DMS 273 treated with DMSO at 0.1 percent for 48 hours (cell line): ENCODE results near the gene TSPEAR.

Experiments
- DNase-seq: peaks from one replicate; lab custom pipeline; 2025; lab: John Stamatoyannopoulos, UW

TSPEAR gene

GRCh38 chr21:44740742-44741141 lies 29.4 kb upstream of the TSPEAR start:
- DNase-seq = peak; percentile 37

GRCh38 chr21:44739316-44739715 lies 27.9 kb upstream of the TSPEAR start:
- no peak for DNase-seq

- no peak for DNase-seq
These were observed 27.2 kb upstream of the TSPEAR start for GRCh38 chr21:44738621-44739020.

GRCh38 chr21:44737706-44738354 lies 26.5 kb upstream of the TSPEAR start:
- peak; percentile 56 for DNase-seq

- no peak for DNase-seq
These were observed 25.1 kb upstream of the TSPEAR start for GRCh38 chr21:44736291-44737004.

- DNase-seq = no peak
These were observed 24.4 kb upstream of the TSPEAR start for GRCh38 chr21:44735821-44736220.

GRCh38 chr21:44734841-44735240 lies 23.5 kb upstream of the TSPEAR start:
- DNase-seq = no peak

- DNase-seq = no peak
These were observed 22.8 kb upstream of the TSPEAR start for GRCh38 chr21:44734026-44734745.

- DNase-seq = no peak
These were observed 21.6 kb upstream of the TSPEAR start for GRCh38 chr21:44732956-44733355.

- no peak for DNase-seq
These were observed 20.9 kb upstream of the TSPEAR start for GRCh38 chr21:44732263-44732662.

- DNase-seq = no peak
These were observed 19.7 kb upstream of the TSPEAR start for GRCh38 chr21:44730951-44731579.

GRCh38 chr21:44730028-44730395 lies 18.6 kb upstream of the TSPEAR start:
- no peak for DNase-seq

GRCh38 chr21:44729336-44730027 lies 18.1 kb upstream of the TSPEAR start:
- DNase-seq = no peak

GRCh38 chr21:44728716-44729115 lies 17.3 kb upstream of the TSPEAR start:
- DNase-seq = no peak

- no peak for DNase-seq
These were observed 16.4 kb upstream of the TSPEAR start for GRCh38 chr21:44727757-44728156.

GRCh38 chr21:44727321-44727720 lies 15.9 kb upstream of the TSPEAR start:
- DNase-seq = no peak

GRCh38 chr21:44726826-44727225 lies 15.5 kb upstream of the TSPEAR start:
- DNase-seq = no peak

GRCh38 chr21:44724926-44725325 lies 13.6 kb upstream of the TSPEAR start:
- no peak for DNase-seq

GRCh38 chr21:44724196-44724595 lies 12.8 kb upstream of the TSPEAR start:
- DNase-seq = no peak

GRCh38 chr21:44723177-44724131 lies 12.1 kb upstream of the TSPEAR start:
- DNase-seq = no peak

- DNase-seq = no peak
These were observed 11.4 kb upstream of the TSPEAR start for GRCh38 chr21:44722731-44723130.
